Fibroblast of peridontal ligament (primary cell): ENCODE measurements around the gene TMEM44.

ENCODE experiments used
- DNase-seq: peaks from one replicate; pipeline ENCODE4 v3.0.0-alpha.2; 2010; ENCODE audit errors: extremely low read depth

Gene TMEM44

GRCh38 chr3:194579091-194579606 is 54.1 kb downstream of the TMEM44 start:
- no peak for DNase-seq

- DNase-seq = peak; percentile 80
Observed at GRCh38 chr3:194577986-194578905, 55.0 kb downstream of the TMEM44 start.

GRCh38 chr3:194575484-194576210 is 57.6 kb downstream of the TMEM44 start:
- DNase-seq = peak; percentile 60

GRCh38 chr3:194574639-194575483 is 58.4 kb downstream of the TMEM44 start:
- peak; percentile 79 for DNase-seq

- DNase-seq = peak; percentile 56
Observed at GRCh38 chr3:194573680-194574437, 59.4 kb downstream of the TMEM44 start.

GRCh38 chr3:194572944-194573491 is 60.2 kb downstream of the TMEM44 start:
- DNase-seq = peak; percentile 42

- DNase-seq = peak; percentile 97
Observed at GRCh38 chr3:194572143-194572789, 61.0 kb downstream of the TMEM44 start.

GRCh38 chr3:194571491-194572142 is 61.6 kb downstream of the TMEM44 start:
- peak; percentile 34 for DNase-seq

- no peak for DNase-seq
Observed at GRCh38 chr3:194570898-194571297, 62.3 kb downstream of the TMEM44 start.

GRCh38 chr3:194570235-194570634 is 63.0 kb downstream of the TMEM44 start:
- no peak for DNase-seq

GRCh38 chr3:194569252-194569651 is 64.0 kb downstream of the TMEM44 start:
- no peak for DNase-seq

GRCh38 chr3:194565597-194566190 is 67.5 kb downstream of the TMEM44 start:
- DNase-seq = peak; percentile 84

- no peak for DNase-seq
Observed at GRCh38 chr3:194562986-194563385, 70.2 kb downstream of the TMEM44 start.

GRCh38 chr3:194561306-194561974 is 71.8 kb downstream of the TMEM44 start:
- DNase-seq = peak; percentile 62

GRCh38 chr3:194560047-194560446 is 73.2 kb downstream of the TMEM44 start:
- DNase-seq = no peak

- DNase-seq = no peak
Observed at GRCh38 chr3:194559530-194559929, 73.7 kb downstream of the TMEM44 start.

- no peak for DNase-seq
Observed at GRCh38 chr3:194556086-194557056, 76.8 kb downstream of the TMEM44 start.
